PC-9 (cell line): ENCODE results near the gene SLAMF8. TPM values are rescaled to one million over a fixed set of nuclear protein-coding genes. Genes with fewer than 3 reads are reported as not detected.

Source experiments
- BruUV-seq: library from RNA; stranded (reverse); fragments of 400-500 nt; replicated peaks from 2 replicates; lab custom pipeline; 2021; lab: Mats Ljungman, UMichigan
- CTCF ChIA-PET: fragments of 300-600 bp; sonication (Branson Sonifier 250); formaldehyde crosslinking; loops from one replicate; lab custom pipeline; 2022; ENCODE audit warnings: antibody characterized with exemption; lab: Charles Lee
- POLR2A ChIA-PET: fragments of 300-600 bp; sonication (Branson Sonifier 250); formaldehyde crosslinking; loops from one replicate; lab custom pipeline; 2022; ENCODE audit warnings: antibody characterized with exemption; ENCODE audit not compliant: unreplicated experiment; lab: Charles Lee
- DNase-seq, 2 experiments: peaks; one replicate each; pipeline versions ENCODE4 v3.0.0 to v3.0.0-alpha.2; 2015 to 2022; ENCODE audit warnings: mixed read lengths in 1 of 2
- H2AFZ ChIP-seq: fragments of 200-600 bp; sonication (generic); 2 replicates; pipeline ENCODE4 v1.8.1; 2017; ENCODE audit warnings: antibody characterized with exemption
- H3F3A ChIP-seq: fragments of 200-600 bp; sonication (generic); 2 replicates; pipeline ENCODE4 v1.8.1; 2017; ENCODE audit warnings: antibody characterized with exemption, mild to moderate bottlenecking, low read depth; ENCODE audit not compliant: insufficient read depth
- H3K27ac ChIP-seq: fragments of 200-600 bp; sonication (generic); 2 replicates; pipeline ENCODE4 v1.6.1; 2016; ENCODE audit warnings: mixed run types
- H3K27me3 ChIP-seq: fragments of 200-600 bp; sonication (generic); 2 replicates; pipeline ENCODE4 v1.6.1; 2016; ENCODE audit warnings: low read depth, mixed run types; ENCODE audit not compliant: insufficient read depth
- H3K36me3 ChIP-seq: fragments of 200-600 bp; sonication (generic); 2 replicates; pipeline ENCODE4 v1.6.1; 2016; ENCODE audit warnings: low read depth, mixed run types
- H3K4me1 ChIP-seq: fragments of 200-600 bp; sonication (generic); replicated peaks from 2 replicates; pipeline ENCODE4 v1.6.1; 2016; ENCODE audit warnings: mixed run types; ENCODE audit not compliant: insufficient read depth
- H3K4me2 ChIP-seq: fragments of 200-600 bp; sonication (generic); 2 replicates; pipeline ENCODE4 v1.6.1; 2017; ENCODE audit warnings: mixed run types
- H3K4me3 ChIP-seq: fragments of 200-600 bp; sonication (generic); 2 replicates; pipeline ENCODE4 v1.6.1; 2016; ENCODE audit warnings: mixed run types
- H3K79me2 ChIP-seq: fragments of 200-600 bp; sonication (generic); 2 replicates; pipeline ENCODE4 v1.6.1; 2017; ENCODE audit warnings: low read depth, mixed run types
- H3K9me2 ChIP-seq: fragments of 200-600 bp; sonication (generic); 2 replicates; pipeline ENCODE4 v1.8.1; 2017; ENCODE audit warnings: mild to moderate bottlenecking; ENCODE audit not compliant: insufficient read depth
- H3K9me3 ChIP-seq: fragments of 200-600 bp; sonication (generic); 2 replicates; pipeline ENCODE4 v1.8.1; 2016; ENCODE audit warnings: low read depth; ENCODE audit not compliant: insufficient read depth
- H4K20me1 ChIP-seq: fragments of 200-600 bp; sonication (generic); 2 replicates; pipeline ENCODE4 v1.8.1; 2017; ENCODE audit not compliant: insufficient read depth
- EZH2 ChIP-seq: fragments of 200-600 bp; sonication (generic); IDR thresholded peaks from 2 replicates; pipeline ENCODE4 v1.8.0; 2017; ENCODE audit warnings: antibody characterized with exemption, low read depth
- intact Hi-C: fragments of 100-400 bp; cut with micrococcal nuclease; formaldehyde crosslinking; loops from one replicate; pipeline ENCODE4 v1.10.0; 2022; ENCODE audit not compliant: unreplicated experiment
- total RNA-seq: library from RNA; stranded (reverse); gene quantifications from 2 replicates; pipeline ENCODE4 v1.2.3, GENCODE V29; 2021
- TF ChIP-seq, protein P1 (sequence below): fragments of 200-600 bp; sonication (generic); conservative IDR thresholded peaks from 2 replicates; pipeline ENCODE4 v1.6.1; 2017; ENCODE audit warnings: mixed run types, antibody characterized with exemption, mild to moderate bottlenecking, moderate library complexity

Gene SLAMF8
- total RNA-seq, 1 experiment from 2014 or later: not detected

DNA sequence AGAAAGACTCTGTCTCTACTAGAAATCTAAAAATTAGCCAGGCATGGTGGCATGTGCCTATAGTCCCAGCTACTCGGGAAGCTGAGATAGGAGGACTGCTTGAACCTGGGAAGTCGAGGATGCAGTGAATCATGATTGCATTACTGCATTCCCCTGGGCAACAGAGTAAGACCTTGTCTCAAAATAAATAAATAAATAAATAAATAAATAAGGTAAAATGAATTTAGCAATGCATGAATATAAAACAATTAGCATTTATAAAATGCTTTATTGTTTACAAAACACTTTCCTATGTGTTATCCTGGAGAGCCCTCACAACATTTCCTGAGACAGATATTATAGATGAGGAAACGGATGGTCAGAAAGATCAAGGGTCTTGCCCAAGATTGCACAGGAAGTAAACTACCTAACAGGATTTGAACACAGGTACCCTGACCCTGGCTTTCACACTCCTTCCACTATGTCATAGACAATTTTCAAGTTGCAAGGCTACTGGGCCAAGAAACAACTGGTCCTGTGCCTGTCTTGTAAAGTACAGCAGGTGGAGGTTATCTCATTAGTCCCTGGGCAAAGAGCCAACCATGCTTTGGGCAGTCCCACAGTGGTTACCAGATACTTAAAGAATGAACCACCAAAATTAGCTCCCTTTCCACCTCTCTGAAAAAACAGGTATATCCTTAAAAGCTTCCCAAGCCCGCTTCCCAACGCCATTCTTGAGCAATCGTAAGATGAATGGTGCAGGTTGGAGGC lies 51.2 kb downstream of the SLAMF8 start:
- no peaks in the 10 kb centered on the region for H3K9me3 ChIP-seq
- H3K27me3 ChIP-seq: no peaks in the 10 kb centered on the region
- DNase-seq: no peak
- no peak for TF ChIP-seq EZH2
- TF ChIP-seq, protein P1, sequence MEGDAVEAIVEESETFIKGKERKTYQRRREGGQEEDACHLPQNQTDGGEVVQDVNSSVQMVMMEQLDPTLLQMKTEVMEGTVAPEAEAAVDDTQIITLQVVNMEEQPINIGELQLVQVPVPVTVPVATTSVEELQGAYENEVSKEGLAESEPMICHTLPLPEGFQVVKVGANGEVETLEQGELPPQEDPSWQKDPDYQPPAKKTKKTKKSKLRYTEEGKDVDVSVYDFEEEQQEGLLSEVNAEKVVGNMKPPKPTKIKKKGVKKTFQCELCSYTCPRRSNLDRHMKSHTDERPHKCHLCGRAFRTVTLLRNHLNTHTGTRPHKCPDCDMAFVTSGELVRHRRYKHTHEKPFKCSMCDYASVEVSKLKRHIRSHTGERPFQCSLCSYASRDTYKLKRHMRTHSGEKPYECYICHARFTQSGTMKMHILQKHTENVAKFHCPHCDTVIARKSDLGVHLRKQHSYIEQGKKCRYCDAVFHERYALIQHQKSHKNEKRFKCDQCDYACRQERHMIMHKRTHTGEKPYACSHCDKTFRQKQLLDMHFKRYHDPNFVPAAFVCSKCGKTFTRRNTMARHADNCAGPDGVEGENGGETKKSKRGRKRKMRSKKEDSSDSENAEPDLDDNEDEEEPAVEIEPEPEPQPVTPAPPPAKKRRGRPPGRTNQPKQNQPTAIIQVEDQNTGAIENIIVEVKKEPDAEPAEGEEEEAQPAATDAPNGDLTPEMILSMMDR: no peak
- H3K27ac ChIP-seq: no peak overlapping the region
- intact Hi-C loops: no loop called here
- no peaks in the 10 kb centered on the region for H4K20me1 ChIP-seq
- no peaks in the 10 kb centered on the region for H3K9me2 ChIP-seq
- H3K79me2 ChIP-seq: no peaks in the 10 kb centered on the region
- peaks cover 48% of the 10 kb centered on the region for H3K4me1 ChIP-seq
- no peak overlapping the region for H3K4me2 ChIP-seq
- ChIA-PET CTCF (no interaction called here), POLR2A (interaction anchor here (0.6 to 0.7 kb wide), 2 partner anchors 11 to 45 kb away, joined by 3 read pairs; no protein-coding TSS in a partner anchor)
- BruUV-seq: no TSS peak
- no peaks in the 10 kb centered on the region; the same call in 1 of the 2 replicates for H3K36me3 ChIP-seq
- no peak overlapping the region for H2AFZ ChIP-seq
- peaks cover 35% of the 10 kb centered on the region for H3F3A ChIP-seq
- H3K4me3 ChIP-seq: no peak overlapping the region

DNA sequence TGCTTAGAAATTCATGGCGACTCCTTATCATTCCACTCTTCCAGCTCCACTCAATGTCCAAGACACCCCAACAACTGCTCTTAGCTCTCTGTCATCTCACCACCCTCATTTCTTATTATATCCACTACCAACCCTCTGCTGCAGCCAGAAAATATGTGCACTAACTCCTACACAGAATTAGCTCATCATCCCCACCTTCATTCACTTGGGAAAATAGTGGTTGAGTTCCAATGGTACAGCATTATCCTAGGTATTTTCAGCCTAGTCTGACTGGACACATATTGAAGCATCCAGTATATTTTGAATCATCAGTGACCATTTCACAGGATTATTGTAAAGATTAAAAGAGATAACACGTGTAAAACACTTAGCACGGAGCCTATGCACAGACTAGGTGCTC lies 52.5 kb downstream of the SLAMF8 start:
- H3K9me2 ChIP-seq: no peaks in the 10 kb centered on the region
- ChIA-PET CTCF (no interaction called here), POLR2A (interaction anchor here (0.6 kb wide), 1 partner anchor 67 kb away, joined by 3 read pairs; no protein-coding TSS in a partner anchor)
- no peak overlapping the region for H3K4me3 ChIP-seq
- no peak overlapping the region for H2AFZ ChIP-seq
- no TSS peak for BruUV-seq
- no peaks in the 10 kb centered on the region for H3K27me3 ChIP-seq
- TF ChIP-seq, protein P1: no peak
- TF ChIP-seq EZH2: no peak
- peaks cover 57% of the 10 kb centered on the region for H3K4me1 ChIP-seq
- peak overlapping the region; percentile 98 for H3K27ac ChIP-seq
- H3K79me2 ChIP-seq: no peaks in the 10 kb centered on the region
- no peak for DNase-seq
- H4K20me1 ChIP-seq: no peaks in the 10 kb centered on the region
- no peaks in the 10 kb centered on the region for H3K9me3 ChIP-seq
- peaks cover 42% of the 10 kb centered on the region for H3F3A ChIP-seq
- intact Hi-C loops: no loop called here
- H3K36me3 ChIP-seq: no peaks in the 10 kb centered on the region; the same call in 1 of the 2 replicates
- H3K4me2 ChIP-seq: no peak overlapping the region

DNA sequence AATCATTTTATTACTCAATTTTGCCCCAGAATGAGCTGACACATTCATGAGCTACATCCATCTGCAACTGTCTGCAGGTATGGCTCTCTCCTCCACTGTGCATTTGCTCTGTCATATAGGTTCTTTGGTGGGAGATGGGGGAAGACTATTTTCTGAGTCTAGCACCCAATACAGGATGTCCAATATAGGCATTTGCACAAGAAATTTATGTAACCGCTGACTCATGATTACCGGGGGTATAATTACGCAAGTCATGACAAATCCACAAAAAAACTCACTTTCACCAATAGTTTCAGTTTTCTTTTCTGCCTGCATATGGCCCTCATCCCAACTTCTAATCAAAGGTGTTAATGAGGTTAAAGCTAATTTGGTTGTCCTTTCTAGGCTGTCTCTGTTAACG lies 53.3 kb downstream of the SLAMF8 start:
- H3K36me3 ChIP-seq: no peaks in the 10 kb centered on the region; the same call in 1 of the 2 replicates
- no peaks in the 10 kb centered on the region for H3K79me2 ChIP-seq
- DNase-seq: peak in 1 of 2 experiments; percentile 59
- no peak for TF ChIP-seq EZH2
- TF ChIP-seq, protein P1: no peak
- no peaks in the 10 kb centered on the region for H3K9me3 ChIP-seq
- CTCF ChIA-PET: interaction anchor here (0.6 to 0.9 kb wide), 2 partner anchors 123 to 499 kb away, joined by 3 to 4 read pairs; no protein-coding TSS in a partner anchor
- intact Hi-C loops: loop anchor here (2.0 kb wide), 1 partner anchor 25 kb away; no protein-coding TSS in a partner anchor
- H3K4me3 ChIP-seq: no peak overlapping the region
- POLR2A ChIA-PET: interaction anchor here (0.6 to 0.7 kb wide), 2 partner anchors 60 to 67 kb away, joined by 3 to 7 read pairs; no protein-coding TSS in a partner anchor
- H2AFZ ChIP-seq: no peak overlapping the region
- H3K27me3 ChIP-seq: no peaks in the 10 kb centered on the region
- no peaks in the 10 kb centered on the region for H3K9me2 ChIP-seq
- peaks cover 57% of the 10 kb centered on the region for H3K4me1 ChIP-seq
- H3K27ac ChIP-seq: peak overlapping the region; percentile 98
- BruUV-seq: no TSS peak
- peaks cover 43% of the 10 kb centered on the region for H3F3A ChIP-seq
- no peaks in the 10 kb centered on the region for H4K20me1 ChIP-seq
- H3K4me2 ChIP-seq: peak overlapping the region; percentile 44
